Caco-2 (cell line): ENCODE data around the gene SLC25A53. TPM values are rescaled to one million over a fixed set of nuclear protein-coding genes. Genes with fewer than 3 reads are reported as not detected.
"Not testable (repeated sequence)": the region's sequence is repeated elsewhere in the genome, so short reads cannot be mapped to it uniquely, and the experiment has no call there.

Source experiments
- BruUV-seq: library from RNA; stranded (reverse); fragments of 400-500 nt; replicated peaks from 2 replicates; lab custom pipeline; 2021; lab: Mats Ljungman, UMichigan
- CTCF ChIA-PET: fragments of 300-600 bp; sonication (Branson Sonifier 250); formaldehyde crosslinking; loops from one replicate; lab custom pipeline; 2022; ENCODE audit warnings: antibody characterized with exemption; lab: Charles Lee
- POLR2A ChIA-PET: fragments of 300-600 bp; sonication (Branson Sonifier 250); formaldehyde crosslinking; loops from one replicate; lab custom pipeline; 2022; ENCODE audit warnings: antibody characterized with exemption; lab: Charles Lee
- DNase-seq, 2 experiments: peaks; one replicate each; pipeline versions ENCODE4 v3.0.0 to v3.0.0-alpha.2; 2020 to 2022
- H3K27me3 ChIP-seq: replicated peaks from 2 replicates; pipeline ENCODE4 v1.6.0; 2011; ENCODE audit warnings: low read length; ENCODE audit not compliant: control insufficient read depth, insufficient read depth
- H3K36me3 ChIP-seq: 2 replicates; pipeline ENCODE4 v1.5.1; 2011; ENCODE audit warnings: low read length; ENCODE audit not compliant: control insufficient read depth, insufficient read depth
- H3K4me1 ChIP-seq: fragments of 250-450 bp; sonication (Bioruptor Pico); 2 replicates; pipeline ENCODE4 v1.5.1; 2020; ENCODE audit warnings: mild to moderate bottlenecking
- H3K4me3 ChIP-seq: 2 replicates; pipeline ENCODE4 v1.5.1; 2011; ENCODE audit warnings: low read depth, mild to moderate bottlenecking, control low read depth, low read length
- H3K9me3 ChIP-seq: fragments of 250-450 bp; sonication (Bioruptor Pico); 2 replicates; pipeline ENCODE4 v1.5.1; 2020; ENCODE audit warnings: mild to moderate bottlenecking, moderate library complexity
- H3K27ac Mint-ChIP-seq: one replicate; pipeline ENCODE4 v1.8.0; 2022; ENCODE audit warnings: mixed read lengths; ENCODE audit not compliant: unreplicated experiment
- H3K27me3 Mint-ChIP-seq: one replicate; pipeline ENCODE4 v1.8.0; 2022; ENCODE audit warnings: mixed read lengths; ENCODE audit not compliant: insufficient read depth, unreplicated experiment
- H3K36me3 Mint-ChIP-seq: one replicate; pipeline ENCODE4 v1.8.0; 2022; ENCODE audit warnings: mild to moderate bottlenecking, mixed read lengths; ENCODE audit not compliant: insufficient read depth, unreplicated experiment
- H3K4me1 Mint-ChIP-seq: one replicate; pipeline ENCODE4 v1.8.0; 2022; ENCODE audit warnings: low read depth, mixed read lengths; ENCODE audit not compliant: unreplicated experiment
- H3K4me3 Mint-ChIP-seq: one replicate; pipeline ENCODE4 v1.8.0; 2022; ENCODE audit warnings: mild to moderate bottlenecking, moderate library complexity, mixed read lengths; ENCODE audit not compliant: unreplicated experiment
- H3K9me3 Mint-ChIP-seq: one replicate; pipeline ENCODE4 v1.8.0; 2022; ENCODE audit warnings: mixed read lengths; ENCODE audit not compliant: unreplicated experiment
- intact Hi-C: fragments of 100-400 bp; cut with micrococcal nuclease; formaldehyde crosslinking; loops from one replicate; pipeline ENCODE4 v1.10.0; 2022; ENCODE audit not compliant: unreplicated experiment
- total RNA-seq: library from RNA; stranded (reverse); gene quantifications from 2 replicates; pipeline ENCODE4 v1.2.3, GENCODE V29; 2022

The SLC25A53 gene
- total RNA-seq, 1 experiment from 2014 or later, result 3.2 TPM

DNA sequence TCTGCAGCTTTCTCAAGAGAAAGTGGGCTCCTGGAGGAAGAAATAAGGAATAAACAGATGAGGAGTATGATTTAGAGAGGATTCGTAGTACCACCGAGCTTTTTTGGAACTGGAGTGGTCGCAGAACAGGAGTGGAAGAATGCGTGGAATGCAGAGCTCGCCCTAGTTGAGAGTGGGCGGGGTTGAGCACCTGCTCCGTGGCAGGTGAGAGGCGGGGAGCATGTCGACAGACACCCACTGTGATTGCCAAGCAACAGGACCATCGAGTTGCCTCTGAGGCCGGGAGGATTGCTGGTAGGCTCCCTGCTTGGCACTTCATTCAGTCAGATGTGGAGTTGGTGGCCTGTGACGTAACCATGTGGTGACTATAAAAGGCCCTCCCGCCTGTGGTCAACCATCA, 101.9 kb downstream of the SLC25A53 start:
- intact Hi-C loops, H3K9me3 Mint-ChIP-seq, H3K36me3 Mint-ChIP-seq, BruUV-seq, CTCF ChIA-PET, POLR2A ChIA-PET, H3K9me3 ChIP-seq, DNase-seq, H3K27ac Mint-ChIP-seq, H3K27me3 ChIP-seq, H3K36me3 ChIP-seq, H3K4me3 ChIP-seq, H3K27me3 Mint-ChIP-seq, H3K4me1 Mint-ChIP-seq, H3K4me1 ChIP-seq, H3K4me3 Mint-ChIP-seq: not testable (repeated sequence)

Other genes starting within 250 kb of the SLC25A53 start
- 17.7 and 20.4 TPM in 2 replicates for gene TMSB15B, start 194.4 kb downstream of the SLC25A53 start, total RNA-seq
- not detected in 2 replicates for gene H2BW1, start 143.3 kb downstream of the SLC25A53 start, total RNA-seq
- gene H2BW2, start 117.1 kb downstream of the SLC25A53 start, total RNA-seq, result not detected in 2 replicates
- 3.2 and 3.6 TPM in 2 replicates for gene TMSB15C, start 80.8 kb downstream of the SLC25A53 start, total RNA-seq
- 0.77 and 0.95 TPM in 2 replicates for gene ZCCHC18, start 44.5 kb downstream of the SLC25A53 start, total RNA-seq
- 18.5 and 19.1 TPM in 2 replicates for gene FAM199X, start 9.4 kb upstream of the SLC25A53 start, total RNA-seq
- not detected in 2 replicates for gene ESX1, start 97.9 kb upstream of the SLC25A53 start, total RNA-seq